Measurements from ENCODE around the gene PLXNA4. TPM values are rescaled to one million over a fixed set of nuclear protein-coding genes. Genes with fewer than 3 reads are reported as not detected.

The PLXNA4 gene
- total RNA-seq, 1 donor from 2014 or later, result 10.6 TPM

DNA sequence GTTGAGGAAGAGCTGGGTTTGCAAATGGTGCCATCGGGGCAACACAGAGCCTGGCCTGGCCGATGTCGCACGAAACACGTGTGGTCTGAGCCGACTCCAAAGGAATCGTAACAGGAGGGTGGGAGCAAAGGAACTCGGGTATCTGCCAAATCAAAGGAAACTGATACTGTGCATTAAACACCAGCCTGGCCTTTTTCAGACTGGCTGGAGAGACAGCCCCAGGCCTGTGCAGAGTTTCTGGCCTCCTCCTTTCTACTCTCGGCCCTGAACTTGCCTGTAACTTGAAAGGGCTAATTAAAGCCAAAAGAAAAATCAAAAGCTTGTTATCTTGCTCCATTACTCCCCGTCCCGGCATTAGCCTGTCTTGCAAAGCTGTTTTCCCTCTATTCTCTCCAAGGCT is 71.4 kb downstream of the PLXNA4 start:
- intact Hi-C loops (cut with micrococcal nuclease), result no loop called here

- intact Hi-C loops (cut with micrococcal nuclease), result no loop called here
Observed at GRCh38 chr7:132504071-132504470, 72.2 kb downstream of the PLXNA4 start.

GRCh38 chr7:132503415-132503814 is 72.9 kb downstream of the PLXNA4 start:
- intact Hi-C loops (cut with micrococcal nuclease), result no loop called here

DNA sequence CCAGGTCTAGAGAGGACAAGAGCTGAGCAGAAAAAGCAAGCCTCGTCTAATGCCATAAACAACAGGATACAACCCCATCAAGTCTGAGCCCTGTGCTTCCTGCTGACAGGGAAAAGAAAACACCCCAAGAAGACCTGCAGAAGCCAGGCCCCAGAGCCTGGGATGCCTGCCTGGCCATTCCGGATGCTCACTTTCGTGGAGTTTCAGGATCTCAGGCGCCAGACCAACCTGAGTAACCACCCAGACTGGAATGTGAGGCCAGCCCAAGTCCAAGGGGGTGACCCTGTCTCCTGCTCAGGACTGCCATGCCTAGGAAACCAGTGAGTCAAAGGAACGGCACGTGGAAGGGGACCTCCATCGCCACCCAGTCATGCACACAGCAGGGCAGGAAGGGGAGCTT is 74.3 kb downstream of the PLXNA4 start:
- intact Hi-C loops (cut with micrococcal nuclease), result no loop called here

- intact Hi-C loops (cut with micrococcal nuclease), result no loop called here
Observed at GRCh38 chr7:132500727-132501440, 75.4 kb downstream of the PLXNA4 start.

DNA sequence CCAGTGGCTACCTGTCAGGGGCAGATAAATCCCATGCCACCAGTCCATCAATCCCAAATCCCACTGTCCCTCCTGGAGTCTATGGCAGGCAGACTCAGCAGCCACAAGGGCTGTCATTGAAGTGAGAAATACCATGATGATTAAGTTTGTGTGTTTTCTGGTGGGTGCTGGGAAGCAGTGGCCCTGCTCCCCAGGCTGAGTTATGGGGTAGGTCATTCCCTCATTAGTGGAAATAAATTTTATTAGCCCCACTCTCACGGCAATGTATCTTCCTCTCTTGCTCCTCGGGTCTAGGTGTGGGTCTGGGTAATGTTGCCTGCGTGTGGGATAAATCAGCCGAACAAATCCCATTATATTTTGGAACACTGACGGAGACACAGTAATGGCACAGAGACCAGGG is 76.8 kb downstream of the PLXNA4 start:
- intact Hi-C loops (cut with micrococcal nuclease), result no loop called here

- intact Hi-C loops (cut with micrococcal nuclease), result no loop called here
Observed at GRCh38 chr7:132499065-132499464, 77.2 kb downstream of the PLXNA4 start.

GRCh38 chr7:132498319-132498718 is 78.0 kb downstream of the PLXNA4 start:
- intact Hi-C loops (cut with micrococcal nuclease), result no loop called here

DNA sequence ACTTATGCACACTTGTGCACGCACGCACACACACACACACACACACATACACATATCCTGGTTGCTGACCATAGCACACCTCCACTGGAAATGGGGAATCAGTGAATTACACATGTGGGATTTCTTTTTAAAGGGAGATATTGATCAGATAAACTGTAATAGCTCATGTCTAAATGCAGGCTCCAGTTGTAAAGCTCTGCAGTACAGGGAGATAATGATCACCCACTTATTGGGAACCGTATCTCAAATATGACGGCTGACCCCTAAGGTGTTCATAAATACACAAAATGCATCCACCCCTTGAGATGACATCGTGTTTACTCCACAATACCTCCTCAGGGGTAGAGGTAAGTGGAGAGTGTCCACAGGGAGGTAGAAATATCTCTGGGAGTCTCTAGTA is 79.2 kb downstream of the PLXNA4 start:
- intact Hi-C loops (cut with micrococcal nuclease), result no loop called here

DNA sequence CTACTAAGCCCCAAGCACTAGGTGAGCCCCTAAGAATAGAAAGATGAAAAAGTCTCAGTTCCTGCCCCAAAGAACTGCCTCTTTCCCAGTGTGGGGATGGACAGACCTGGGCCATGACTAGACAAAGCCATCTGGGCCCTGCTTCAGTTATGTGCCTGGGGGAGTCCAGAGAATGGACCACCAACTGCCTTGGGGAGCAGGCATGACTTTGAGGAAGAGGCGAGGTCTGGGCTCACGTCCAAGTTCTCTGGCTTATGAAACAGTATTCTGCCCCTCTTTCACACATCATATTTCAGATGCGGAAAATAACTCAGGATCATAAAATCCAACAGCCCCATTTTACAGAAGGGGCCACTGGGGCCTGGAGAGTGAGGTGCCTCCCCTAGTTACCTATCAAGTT is 80.3 kb downstream of the PLXNA4 start:
- intact Hi-C loops (cut with micrococcal nuclease), result no loop called here

DNA sequence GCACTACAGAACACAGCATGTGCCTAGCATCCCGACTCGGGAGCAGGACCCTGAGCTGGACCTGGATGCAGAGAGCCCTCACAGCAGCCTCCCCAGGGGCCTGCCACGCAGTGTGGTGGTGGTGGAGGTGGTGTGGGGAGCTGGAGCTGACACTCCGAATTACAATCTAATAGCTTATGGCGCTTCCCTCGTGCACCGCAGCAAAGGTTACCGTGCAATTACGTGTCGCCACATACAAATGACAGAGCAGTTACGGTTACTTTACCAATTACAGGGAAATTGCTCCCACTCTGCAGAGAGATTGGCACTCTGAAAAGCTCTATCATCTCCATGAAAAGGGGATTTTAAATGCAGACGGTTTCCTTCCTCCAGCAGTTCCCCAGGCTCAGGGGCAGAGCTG is 81.8 kb downstream of the PLXNA4 start:
- intact Hi-C loops (cut with micrococcal nuclease), result no loop called here

DNA sequence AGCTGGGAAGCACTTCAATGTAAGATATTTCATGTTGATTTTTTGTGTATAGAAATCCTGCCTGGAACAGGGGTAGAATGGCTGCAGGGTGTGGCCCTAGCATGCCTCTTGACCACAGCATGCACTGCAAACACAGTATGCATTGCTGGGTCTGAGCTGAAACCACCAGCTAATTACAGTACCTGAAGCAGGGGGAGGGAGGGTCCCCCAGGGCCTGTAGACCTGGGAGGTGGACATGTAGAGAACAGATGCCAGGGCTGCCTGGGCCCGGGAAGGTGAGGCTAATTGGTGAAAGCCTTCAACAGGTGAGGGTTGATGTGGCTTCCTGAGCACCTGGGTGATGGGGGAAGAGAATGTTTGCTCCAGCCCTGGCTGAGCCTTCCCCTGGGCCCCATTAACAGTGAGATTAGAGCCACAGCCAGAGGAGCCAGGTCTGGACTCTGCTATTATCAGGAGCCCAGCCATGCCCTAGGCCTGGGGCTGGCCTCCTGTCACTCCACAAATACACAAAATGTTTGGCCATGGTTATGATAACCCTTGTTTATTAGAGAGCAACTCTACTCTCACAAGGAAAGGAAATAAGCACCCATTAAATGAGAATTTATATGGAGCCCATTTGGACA is 83.3 kb downstream of the PLXNA4 start:
- intact Hi-C loops (cut with micrococcal nuclease), result no loop called here

GRCh38 chr7:132491391-132491945 is 84.8 kb downstream of the PLXNA4 start:
- intact Hi-C loops (cut with micrococcal nuclease), result no loop called here

DNA sequence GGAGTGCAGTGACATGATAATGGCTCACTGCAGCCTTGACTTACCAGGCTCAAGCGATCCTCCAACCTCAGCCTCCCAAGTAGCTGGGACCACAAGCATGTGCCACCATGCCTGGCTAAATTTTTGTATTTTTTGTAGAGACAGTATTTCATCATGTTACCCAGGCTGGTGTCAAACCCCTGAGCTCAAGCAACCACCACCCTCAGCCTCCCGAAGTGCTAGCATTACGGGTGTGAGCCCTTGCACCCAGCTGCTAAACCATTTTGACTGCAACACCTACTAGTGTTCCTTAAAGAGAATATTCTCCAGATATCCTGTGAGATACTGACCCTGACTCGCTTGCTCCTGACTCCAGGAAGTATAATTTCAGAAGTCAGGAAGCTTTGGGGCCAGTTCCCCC is 85.8 kb downstream of the PLXNA4 start:
- intact Hi-C loops (cut with micrococcal nuclease), result no loop called here

GRCh38 chr7:132489776-132490237 is 86.5 kb downstream of the PLXNA4 start:
- intact Hi-C loops (cut with micrococcal nuclease), result no loop called here

DNA sequence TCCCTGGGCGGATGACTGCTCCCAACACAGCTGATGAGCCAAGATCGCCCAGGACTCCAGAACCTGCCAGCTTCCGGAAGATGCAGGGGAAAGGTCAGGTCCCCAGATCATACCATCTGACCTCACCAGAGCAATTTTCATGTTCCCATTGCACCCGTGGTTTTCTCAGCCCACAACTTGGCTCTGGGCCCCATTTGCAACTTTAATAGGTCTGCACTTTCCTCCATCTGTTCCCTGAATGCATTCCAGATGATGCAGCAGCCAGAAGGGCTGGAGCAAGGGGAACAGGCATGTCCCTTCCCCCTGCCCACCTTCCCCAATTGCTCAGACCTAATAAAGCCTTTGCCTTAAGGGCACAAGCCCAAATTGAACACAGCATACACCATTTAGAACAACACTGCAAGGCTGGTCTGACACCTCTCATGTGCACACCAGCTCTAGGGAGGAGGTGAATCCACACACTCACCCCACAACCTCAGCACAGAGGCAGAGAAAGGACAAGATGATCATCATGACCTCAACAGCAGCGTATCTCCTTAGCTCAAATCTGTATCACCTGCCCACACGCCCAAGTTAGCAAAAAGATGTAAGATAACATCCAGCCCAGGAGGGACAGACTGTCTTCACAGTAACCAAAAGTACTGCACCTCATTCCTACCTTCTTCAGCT is 87.5 kb downstream of the PLXNA4 start:
- intact Hi-C loops (cut with micrococcal nuclease), result no loop called here

GRCh38 chr7:132486274-132486610 is 90.0 kb downstream of the PLXNA4 start:
- intact Hi-C loops (cut with micrococcal nuclease), result no loop called here

DNA sequence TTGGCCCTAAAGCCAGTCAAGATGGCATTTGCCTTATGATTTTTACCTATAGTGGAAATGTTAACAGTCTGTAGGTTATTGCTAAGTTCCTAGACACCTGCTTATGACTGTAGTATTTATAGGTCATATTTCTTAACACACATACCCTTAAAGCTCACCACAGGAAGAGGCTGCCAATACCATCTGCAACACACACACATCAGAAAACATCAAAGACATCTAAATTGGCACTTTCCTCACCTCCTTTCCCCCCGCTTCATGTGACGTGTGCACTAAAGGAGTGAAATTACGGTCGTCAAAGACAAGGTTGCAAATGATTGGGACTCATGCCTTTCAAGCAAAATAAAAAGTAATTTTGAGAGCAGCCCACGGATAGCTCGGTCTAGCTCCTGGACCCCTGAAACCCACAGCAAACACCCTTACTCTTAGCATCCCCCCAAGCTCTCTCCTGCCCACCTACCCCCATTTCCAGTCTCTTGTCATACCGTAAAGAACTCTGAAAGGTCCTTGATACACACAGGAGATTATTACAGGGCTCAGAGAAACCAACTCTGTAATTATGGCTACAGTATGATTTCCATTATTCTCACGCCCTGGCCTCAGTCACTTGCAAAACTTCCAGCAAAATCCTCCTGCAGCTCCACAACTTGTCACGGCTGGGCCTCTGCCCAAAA is 90.5 kb downstream of the PLXNA4 start:
- intact Hi-C loops (cut with micrococcal nuclease), result no loop called here

DNA sequence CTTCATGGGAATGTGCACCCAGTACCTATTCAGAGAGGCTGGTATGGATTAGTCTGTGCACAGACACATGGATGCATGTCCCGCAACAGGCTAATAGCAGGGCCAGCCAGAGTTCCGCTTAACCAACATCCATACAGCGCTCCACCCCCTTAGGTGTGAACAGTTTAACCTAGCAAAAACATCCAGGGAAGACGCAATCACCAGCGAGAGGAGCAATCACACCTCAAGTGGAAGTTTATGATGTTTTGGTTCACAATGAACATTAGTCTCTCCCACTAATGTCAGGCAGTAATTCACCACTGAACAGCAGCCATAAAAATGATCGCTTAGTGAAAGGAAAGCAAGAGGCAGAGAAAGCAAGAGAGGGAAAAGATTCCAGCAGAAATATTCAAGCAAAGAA is 91.1 kb downstream of the PLXNA4 start:
- intact Hi-C loops (cut with micrococcal nuclease), result no loop called here

- intact Hi-C loops (cut with micrococcal nuclease), result no loop called here
Observed at GRCh38 chr7:132482866-132483265, 93.4 kb downstream of the PLXNA4 start.

GRCh38 chr7:132480534-132480933 is 95.7 kb downstream of the PLXNA4 start:
- intact Hi-C loops (cut with micrococcal nuclease), result no loop called here

- intact Hi-C loops (cut with micrococcal nuclease), result no loop called here
Observed at GRCh38 chr7:132476541-132476940, 99.7 kb downstream of the PLXNA4 start.

Data from T-helper 2 cell treated with Interferon-gamma antibody and Interleukin-4, amounts not matched to agents 100 ng/mL and 5 ng/mL, for 36 hours (primary cell).